Keratinocyte (primary cell): ENCODE measurements around the gene PROCR.

ENCODE experiments used
- EZH2 ChIP-seq: IDR thresholded peaks from one replicate; pipeline ENCODE4 v1.6.1; 2012; ENCODE audit warnings: inconsistent platforms, mild to moderate bottlenecking, low read length, moderate library complexity
- TF ChIP-seq, protein P1 (sequence below), 3 experiments: IDR thresholded peaks in 1 of 3; conservative IDR thresholded peaks in 1 of 3; optimal IDR thresholded peaks in 1 of 3; 2 replicates in 2 of 3; 3 replicates in 1 of 3; pipeline versions ENCODE3 to v1.5.1; 2011; ENCODE audit warnings: low read length in 3 of 3, mild to moderate bottlenecking in 3 of 3, moderate library complexity in 2 of 3, control low read depth in 1 of 3, inconsistent platforms in 1 of 3; ENCODE audit not compliant: insufficient read depth in 2 of 3; ENCODE audit errors: extremely low read depth in 1 of 3

DNA sequence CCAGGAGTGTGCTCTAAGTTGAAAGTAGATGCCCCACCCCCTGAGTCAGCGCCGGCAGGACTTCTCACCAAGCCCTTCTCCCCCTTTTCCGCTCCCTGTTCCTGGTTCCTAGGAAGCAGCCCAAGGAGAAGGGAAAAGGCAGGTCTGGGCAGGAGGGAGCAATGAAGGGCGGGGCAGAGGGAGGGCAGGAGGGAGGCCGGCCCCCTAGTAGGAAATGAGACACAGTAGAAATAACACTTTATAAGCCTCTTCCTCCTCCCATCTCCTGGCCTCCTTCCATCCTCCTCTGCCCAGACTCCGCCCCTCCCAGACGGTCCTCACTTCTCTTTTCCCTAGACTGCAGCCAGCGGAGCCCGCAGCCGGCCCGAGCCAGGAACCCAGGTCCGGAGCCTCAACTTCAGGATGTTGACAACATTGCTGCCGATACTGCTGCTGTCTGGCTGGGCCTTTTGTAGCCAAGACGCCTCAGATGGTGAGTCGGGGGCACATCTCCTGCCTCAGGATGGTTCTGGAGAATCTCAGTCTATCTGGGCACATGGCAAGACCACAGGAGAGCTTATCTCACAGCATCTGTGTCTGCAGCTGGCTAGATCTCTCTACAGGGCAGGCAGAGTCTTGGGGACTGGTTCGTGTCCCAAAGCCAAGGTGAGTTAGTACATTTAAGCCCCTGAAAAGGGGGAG, at the start of gene PROCR:
- TF ChIP-seq, protein P1, sequence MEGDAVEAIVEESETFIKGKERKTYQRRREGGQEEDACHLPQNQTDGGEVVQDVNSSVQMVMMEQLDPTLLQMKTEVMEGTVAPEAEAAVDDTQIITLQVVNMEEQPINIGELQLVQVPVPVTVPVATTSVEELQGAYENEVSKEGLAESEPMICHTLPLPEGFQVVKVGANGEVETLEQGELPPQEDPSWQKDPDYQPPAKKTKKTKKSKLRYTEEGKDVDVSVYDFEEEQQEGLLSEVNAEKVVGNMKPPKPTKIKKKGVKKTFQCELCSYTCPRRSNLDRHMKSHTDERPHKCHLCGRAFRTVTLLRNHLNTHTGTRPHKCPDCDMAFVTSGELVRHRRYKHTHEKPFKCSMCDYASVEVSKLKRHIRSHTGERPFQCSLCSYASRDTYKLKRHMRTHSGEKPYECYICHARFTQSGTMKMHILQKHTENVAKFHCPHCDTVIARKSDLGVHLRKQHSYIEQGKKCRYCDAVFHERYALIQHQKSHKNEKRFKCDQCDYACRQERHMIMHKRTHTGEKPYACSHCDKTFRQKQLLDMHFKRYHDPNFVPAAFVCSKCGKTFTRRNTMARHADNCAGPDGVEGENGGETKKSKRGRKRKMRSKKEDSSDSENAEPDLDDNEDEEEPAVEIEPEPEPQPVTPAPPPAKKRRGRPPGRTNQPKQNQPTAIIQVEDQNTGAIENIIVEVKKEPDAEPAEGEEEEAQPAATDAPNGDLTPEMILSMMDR (optimal IDR thresholded peaks at IDR 0.05 in 1 of 3, IDR thresholded peaks at IDR 0.05 in 1 of 3, conservative IDR thresholded peaks at IDR 0.05 in 1 of 3; ENCODE audit: extremely low read depth in 1 of 3, insufficient read depth in 2 of 3, low read length in 3 of 3), result no peak
- no peak for TF ChIP-seq EZH2
